ENCODE results near the gene NIT2. TPM values are rescaled to one million over a fixed set of nuclear protein-coding genes. Genes with fewer than 3 reads are reported as not detected.

Gene NIT2
- total RNA-seq, 1 donor from 2014 or later: 33.9 TPM

DNA sequence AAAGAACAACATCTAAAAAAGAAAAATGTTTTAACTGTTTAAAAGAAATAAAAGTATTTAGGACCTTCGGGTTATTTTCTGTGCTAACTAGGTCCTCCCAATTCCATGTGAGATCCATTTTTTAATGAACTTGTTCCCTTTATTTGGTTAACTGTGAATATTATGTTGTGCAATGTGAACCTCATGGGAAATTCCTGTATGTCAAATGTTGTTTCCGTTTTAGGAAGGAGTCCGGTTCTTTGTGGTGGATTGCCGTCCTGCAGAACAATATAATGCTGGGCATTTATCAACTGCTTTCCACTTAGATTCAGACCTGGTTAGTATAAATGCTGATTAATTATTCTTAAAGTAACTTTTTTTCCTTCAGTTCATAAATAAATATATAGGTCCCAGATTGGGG lies 35.5 kb upstream of the NIT2 start:
- TF ChIP-seq, protein P1, sequence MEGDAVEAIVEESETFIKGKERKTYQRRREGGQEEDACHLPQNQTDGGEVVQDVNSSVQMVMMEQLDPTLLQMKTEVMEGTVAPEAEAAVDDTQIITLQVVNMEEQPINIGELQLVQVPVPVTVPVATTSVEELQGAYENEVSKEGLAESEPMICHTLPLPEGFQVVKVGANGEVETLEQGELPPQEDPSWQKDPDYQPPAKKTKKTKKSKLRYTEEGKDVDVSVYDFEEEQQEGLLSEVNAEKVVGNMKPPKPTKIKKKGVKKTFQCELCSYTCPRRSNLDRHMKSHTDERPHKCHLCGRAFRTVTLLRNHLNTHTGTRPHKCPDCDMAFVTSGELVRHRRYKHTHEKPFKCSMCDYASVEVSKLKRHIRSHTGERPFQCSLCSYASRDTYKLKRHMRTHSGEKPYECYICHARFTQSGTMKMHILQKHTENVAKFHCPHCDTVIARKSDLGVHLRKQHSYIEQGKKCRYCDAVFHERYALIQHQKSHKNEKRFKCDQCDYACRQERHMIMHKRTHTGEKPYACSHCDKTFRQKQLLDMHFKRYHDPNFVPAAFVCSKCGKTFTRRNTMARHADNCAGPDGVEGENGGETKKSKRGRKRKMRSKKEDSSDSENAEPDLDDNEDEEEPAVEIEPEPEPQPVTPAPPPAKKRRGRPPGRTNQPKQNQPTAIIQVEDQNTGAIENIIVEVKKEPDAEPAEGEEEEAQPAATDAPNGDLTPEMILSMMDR (IDR thresholded peaks at IDR 0.05): no peak
- no peaks in the 10 kb centered on the region for H3K27me3 ChIP-seq (ENCODE audit: low read depth)
- DNase-seq: no peak
- no peaks in the 10 kb centered on the region for H3K4me1 ChIP-seq
- intact Hi-C loops (cut with DNase I): no loop called here
- no peaks in the 10 kb centered on the region for H3K9me3 ChIP-seq
- ATAC-seq: no peak
- no peak overlapping the region for H3K4me3 ChIP-seq
- no peak overlapping the region for H3K27ac ChIP-seq
- peaks cover 89% of the 10 kb centered on the region for H3K36me3 ChIP-seq

GRCh38 chr3:100306695-100307094 lies 27.9 kb upstream of the NIT2 start:
- ATAC-seq (no peak), DNase-seq (no peak)
- TF ChIP-seq, protein P1 (IDR thresholded peaks at IDR 0.05): no peak
- intact Hi-C loops (cut with DNase I): no loop called here
- Histone ChIP-seq H3K27ac (no peak overlapping the region), H3K36me3 (peaks cover 79% of the 10 kb centered on the region), H3K9me3 (no peaks in the 10 kb centered on the region), H3K27me3 (ENCODE audit: low read depth) (no peaks in the 10 kb centered on the region), H3K4me1 (no peaks in the 10 kb centered on the region), H3K4me3 (no peak overlapping the region)

- H3K4me3 ChIP-seq: no peak overlapping the region
- TF ChIP-seq, protein P1 (IDR thresholded peaks at IDR 0.05): no peak
- no peaks in the 10 kb centered on the region for H3K4me1 ChIP-seq
- intact Hi-C loops (cut with DNase I): no loop called here
- DNase-seq: no peak
- H3K27me3 ChIP-seq (ENCODE audit: low read depth): no peaks in the 10 kb centered on the region
- H3K27ac ChIP-seq: no peak overlapping the region
- no peaks in the 10 kb centered on the region for H3K9me3 ChIP-seq
- H3K36me3 ChIP-seq: peaks cover 72% of the 10 kb centered on the region
- ATAC-seq: no peak
These were observed 24.1 kb upstream of the NIT2 start for GRCh38 chr3:100310355-100310965.

GRCh38 chr3:100311011-100311410 lies 23.5 kb upstream of the NIT2 start:
- no peaks in the 10 kb centered on the region for H3K9me3 ChIP-seq
- no peaks in the 10 kb centered on the region for H3K27me3 ChIP-seq (ENCODE audit: low read depth)
- DNase-seq: no peak
- H3K4me3 ChIP-seq: no peak overlapping the region
- no peak for ATAC-seq
- peaks cover 71% of the 10 kb centered on the region for H3K36me3 ChIP-seq
- H3K27ac ChIP-seq: no peak overlapping the region
- H3K4me1 ChIP-seq: no peaks in the 10 kb centered on the region
- intact Hi-C loops (cut with DNase I): no loop called here
- TF ChIP-seq, protein P1 (IDR thresholded peaks at IDR 0.05): no peak

GRCh38 chr3:100316641-100317069 lies 17.9 kb upstream of the NIT2 start:
- Histone ChIP-seq H3K4me1 (peaks cover 5% of the 10 kb centered on the region), H3K27me3 (ENCODE audit: low read depth) (no peaks in the 10 kb centered on the region), H3K27ac (no peak overlapping the region), H3K9me3 (no peaks in the 10 kb centered on the region), H3K4me3 (no peak overlapping the region), H3K36me3 (peaks cover 53% of the 10 kb centered on the region)
- DNase-seq (no peak), ATAC-seq (peak; percentile 69 to 76)
- TF ChIP-seq, protein P1 (IDR thresholded peaks at IDR 0.05): peak; percentile 60
- intact Hi-C loops (cut with DNase I): no loop called here
